Suprapubic skin (tissue), 4 donors: ENCODE measurements around the gene SLC13A5.

Experiments
- EP300 ChIP-seq: sonication (generic); formaldehyde crosslinking; IDR thresholded peaks from one replicate; pipeline ENCODE4 v1.6.1; 2017; ENCODE audit warnings: antibody characterized with exemption
- POLR2A ChIP-seq, 2 donors: fragments of 450-650 bp; IDR thresholded peaks; one replicate each; pipeline ENCODE4 v1.6.1; 2017; ENCODE audit warnings: antibody characterized with exemption in 2 of 2, mild to moderate bottlenecking in 2 of 2, moderate library complexity in 2 of 2
- POLR2AphosphoS5 ChIP-seq, 3 donors: sonication (generic); formaldehyde crosslinking; IDR thresholded peaks; one replicate each; pipeline ENCODE4 v1.6.1; 2017; ENCODE audit warnings: antibody characterized with exemption in 3 of 3
- TF ChIP-seq, protein P1 (sequence below), 2 donors: fragments of 200-600 bp in 1 of 2; fragments of 450-650 bp in 1 of 2; sonication (generic) in 1 of 2; IDR thresholded peaks; one replicate each; pipeline ENCODE4 v1.5.1; 2016 to 2019; ENCODE audit warnings: antibody characterized with exemption in 2 of 2, mild to moderate bottlenecking in 1 of 2, moderate library complexity in 1 of 2

DNA sequence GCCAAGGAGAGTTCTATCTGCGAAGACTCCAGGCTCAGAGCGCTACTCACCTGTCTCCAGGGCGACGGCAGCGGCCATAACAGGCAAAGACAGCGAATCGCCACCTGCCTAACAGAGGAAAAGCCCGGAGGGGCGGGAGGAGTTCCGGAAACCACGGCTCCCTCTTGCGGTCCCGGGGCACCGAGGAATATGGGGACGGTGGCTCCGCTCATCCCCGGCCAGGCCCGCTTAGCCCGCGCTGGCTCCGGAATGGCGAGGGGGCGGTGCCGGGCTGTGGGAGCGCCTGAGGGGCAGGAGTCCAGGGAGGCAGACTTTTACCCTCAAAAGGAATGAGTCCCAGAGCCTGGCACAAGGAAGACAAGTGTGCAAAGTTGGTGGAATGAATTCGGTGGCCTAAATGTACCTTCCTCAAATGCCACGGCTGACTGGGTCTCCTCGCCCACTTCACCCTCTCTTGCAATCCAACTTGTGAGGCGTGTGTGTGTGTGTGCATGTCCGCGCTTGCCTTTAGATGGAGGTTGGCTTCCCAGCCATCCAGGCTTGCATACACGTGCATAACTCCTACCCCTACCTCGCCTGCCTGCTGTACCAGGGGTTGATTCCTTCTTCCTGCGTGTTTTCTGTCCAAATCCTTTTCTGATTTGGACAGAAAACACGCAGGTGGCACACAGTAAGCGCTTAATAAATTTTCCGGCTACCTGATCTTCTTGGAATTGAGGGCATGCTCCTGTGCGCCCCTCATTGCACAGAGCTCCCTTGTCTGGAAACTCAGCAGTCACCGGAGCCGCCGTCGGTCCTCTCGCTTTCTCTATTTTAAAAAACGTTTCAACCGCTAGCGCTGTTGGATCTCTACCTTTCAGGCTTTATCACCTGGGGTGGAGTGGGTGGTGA, 58.1 kb downstream of the SLC13A5 start:
- TF ChIP-seq, protein P1, sequence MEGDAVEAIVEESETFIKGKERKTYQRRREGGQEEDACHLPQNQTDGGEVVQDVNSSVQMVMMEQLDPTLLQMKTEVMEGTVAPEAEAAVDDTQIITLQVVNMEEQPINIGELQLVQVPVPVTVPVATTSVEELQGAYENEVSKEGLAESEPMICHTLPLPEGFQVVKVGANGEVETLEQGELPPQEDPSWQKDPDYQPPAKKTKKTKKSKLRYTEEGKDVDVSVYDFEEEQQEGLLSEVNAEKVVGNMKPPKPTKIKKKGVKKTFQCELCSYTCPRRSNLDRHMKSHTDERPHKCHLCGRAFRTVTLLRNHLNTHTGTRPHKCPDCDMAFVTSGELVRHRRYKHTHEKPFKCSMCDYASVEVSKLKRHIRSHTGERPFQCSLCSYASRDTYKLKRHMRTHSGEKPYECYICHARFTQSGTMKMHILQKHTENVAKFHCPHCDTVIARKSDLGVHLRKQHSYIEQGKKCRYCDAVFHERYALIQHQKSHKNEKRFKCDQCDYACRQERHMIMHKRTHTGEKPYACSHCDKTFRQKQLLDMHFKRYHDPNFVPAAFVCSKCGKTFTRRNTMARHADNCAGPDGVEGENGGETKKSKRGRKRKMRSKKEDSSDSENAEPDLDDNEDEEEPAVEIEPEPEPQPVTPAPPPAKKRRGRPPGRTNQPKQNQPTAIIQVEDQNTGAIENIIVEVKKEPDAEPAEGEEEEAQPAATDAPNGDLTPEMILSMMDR (IDR thresholded peaks at IDR 0.05): no peak
- TF ChIP-seq EP300 (no peak), POLR2A (IDR thresholded peaks at IDR 0.05) (no peak), POLR2AphosphoS5 (IDR thresholded peaks at IDR 0.05) (no peak)
